K562 (cell line): ENCODE data around the gene FSTL3. TPM values are rescaled to one million over a fixed set of nuclear protein-coding genes. Genes with fewer than 3 reads are reported as not detected.
"Not testable (repeated sequence)": the region's sequence is repeated elsewhere in the genome, so short reads cannot be mapped to it uniquely, and the experiment has no call there.

ENCODE experiments used
- ATF1 ChIP-seq, 2 experiments: fragments of 450-650 bp in 1 of 2; IDR thresholded peaks; 2 replicates each; pipeline ENCODE4 v1.6.1; 2016; ENCODE audit warnings: missing compliant biosample characterization in 1 of 2, missing genetic modification characterization in 1 of 2
- ATF7 ChIP-seq: fragments of 450-650 bp; IDR thresholded peaks from 2 replicates; pipeline ENCODE4 v1.7.1; 2014; ENCODE audit warnings: mild to moderate bottlenecking, moderate library complexity
- CBX3 ChIP-seq, 2 experiments: IDR thresholded peaks; 1 replicate in 1 of 2; 2 replicates in 1 of 2; pipeline ENCODE4 v1.6.1; 2012; ENCODE audit warnings: inconsistent platforms in 2 of 2, low read length in 2 of 2, borderline replicate concordance in 1 of 2, control low read depth in 1 of 2
- CBX5 ChIP-seq: IDR thresholded peaks from 2 replicates; pipeline ENCODE4 v1.6.1; 2014; ENCODE audit warnings: low read depth, borderline replicate concordance
- FOXM1 ChIP-seq, 2 experiments: fragments of 450-650 bp in 1 of 2; sonication (generic) in 1 of 2; formaldehyde crosslinking in 1 of 2; IDR thresholded peaks; 2 replicates each; pipeline versions ENCODE4 v1.6.1 to v1.9.0; 2017 to 2022; ENCODE audit warnings: low read depth in 2 of 2, mild to moderate bottlenecking in 2 of 2, missing genetic modification reagents in 1 of 2, moderate library complexity in 1 of 2
- GATA2 ChIP-seq: sonication (generic); formaldehyde crosslinking; IDR thresholded peaks from 2 replicates; pipeline ENCODE4 v1.4.0; 2020; ENCODE audit warnings: mild to moderate bottlenecking, missing genetic modification reagents
- OTX1 ChIP-seq: fragments of 450-650 bp; formaldehyde crosslinking; IDR thresholded peaks from 2 replicates; pipeline ENCODE4 v1.4.0; 2022; ENCODE audit warnings: mild to moderate bottlenecking
- SMARCE1 ChIP-seq: fragments of 450-650 bp; IDR thresholded peaks from 2 replicates; pipeline ENCODE4 v1.7.1; 2016; ENCODE audit warnings: mild to moderate bottlenecking
- ZNF766 ChIP-seq: fragments of 200-800 bp; sonication (Bioruptor generic); conservative IDR thresholded peaks from 2 replicates; pipeline ENCODE4 v1.6.1; 2016; ENCODE audit warnings: missing genetic modification characterization, missing compliant biosample characterization
- polyA plus RNA-seq, 8 experiments: library from polyadenylated mRNA; depleted of rRNA in 4 of 8; stranded (reverse) in 5 of 8; unstranded in 3 of 8; fragments of >200 nt; fragmentation: Nextera tagmentation in 2 of 8; fragmentation: Illumina TruSeq in 1 of 8; extraction: Ambion mirVana in 2 of 8; extraction: Trizol in 1 of 8; gene quantifications; 2 replicates each; pipeline versions ENCODE4 v1.2.1 to v1.2.3, GENCODE V29; 2011 to 2014; ENCODE audit warnings: inconsistent platforms in 1 of 8, missing spikeins in 1 of 8
- total RNA-seq, 7 experiments: library from RNA; depleted of rRNA in 6 of 7; stranded (reverse); fragments of >200 nt in 6 of 7; fragmentation: Illumina TruSeq in 2 of 7; extraction: Trizol in 2 of 7; gene quantifications; 2 replicates each; pipeline versions ENCODE4 v1.2.1 to v1.2.3, GENCODE V29; 2011 to 2021; ENCODE audit warnings: low replicate concordance in 1 of 7
- TF ChIP-seq, protein P1 (sequence below): fragments of 450-650 bp; formaldehyde crosslinking; IDR thresholded peaks from 2 replicates; pipeline ENCODE4 v1.4.0; 2020; ENCODE audit warnings: mild to moderate bottlenecking, moderate library complexity

Gene FSTL3
- total and polyA plus RNA-seq, 9 of the 15 experiments (the other 6 are each of a cell fraction or from before 2014, with no cell fraction given), result 0.35 to 6.8 (median 4.2) TPM; not detected in 1

DNA sequence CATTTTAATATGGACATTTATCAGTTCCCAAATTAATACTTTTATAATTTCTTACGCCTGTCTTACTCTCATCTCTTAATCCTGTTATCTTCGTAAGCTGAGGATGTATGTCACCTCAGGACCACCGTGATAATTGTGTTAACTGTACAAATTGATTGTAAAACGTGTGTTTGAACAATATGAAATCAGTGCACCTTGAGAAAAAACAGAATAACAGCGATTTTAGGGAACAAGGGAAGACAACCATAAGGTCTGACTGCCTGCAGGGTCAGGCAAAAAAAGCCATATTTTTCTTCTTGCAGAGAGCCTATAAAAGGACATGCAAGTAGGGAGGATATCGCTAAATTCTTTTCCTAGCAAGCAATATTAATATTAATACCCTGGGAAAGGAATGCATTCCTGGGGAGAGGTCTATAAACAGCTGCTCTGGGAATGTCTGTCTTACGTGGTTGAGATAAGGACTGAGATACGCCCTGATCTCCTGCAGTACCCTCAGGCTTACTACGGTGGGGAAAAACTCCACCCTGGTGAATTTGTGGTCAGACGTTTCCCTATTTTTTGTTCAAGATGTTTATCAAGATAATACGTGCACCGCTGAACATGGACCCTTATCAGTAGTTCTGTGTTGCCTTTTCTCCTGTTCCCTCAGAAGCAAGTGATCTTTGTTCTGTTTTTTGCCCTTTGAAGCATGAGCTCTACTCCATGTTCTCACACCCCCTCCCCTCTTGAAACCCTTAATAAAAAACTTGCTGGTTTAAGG is 7.3 kb upstream of the FSTL3 start (continued):
- TF ChIP-seq, protein P1, sequence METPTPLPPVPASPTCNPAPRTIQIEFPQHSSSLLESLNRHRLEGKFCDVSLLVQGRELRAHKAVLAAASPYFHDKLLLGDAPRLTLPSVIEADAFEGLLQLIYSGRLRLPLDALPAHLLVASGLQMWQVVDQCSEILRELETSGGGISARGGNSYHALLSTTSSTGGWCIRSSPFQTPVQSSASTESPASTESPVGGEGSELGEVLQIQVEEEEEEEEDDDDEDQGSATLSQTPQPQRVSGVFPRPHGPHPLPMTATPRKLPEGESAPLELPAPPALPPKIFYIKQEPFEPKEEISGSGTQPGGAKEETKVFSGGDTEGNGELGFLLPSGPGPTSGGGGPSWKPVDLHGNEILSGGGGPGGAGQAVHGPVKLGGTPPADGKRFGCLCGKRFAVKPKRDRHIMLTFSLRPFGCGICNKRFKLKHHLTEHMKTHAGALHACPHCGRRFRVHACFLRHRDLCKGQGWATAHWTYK (CRISPR knock-in tag), result 0 out of 2 replicates have a peak, but pooled peaks have one; percentile 28
- TF ChIP-seq GATA2 (CRISPR knock-in tag), result 0 out of 2 replicates have a peak, but pooled peaks have one; percentile 10
- TF ChIP-seq ZNF766, result 0 out of 2 replicates have a peak, but pooled peaks have one; percentile 41
- peak in 1 of 2 experiments; percentile 31; a peak in 1 of 3 replicates for TF ChIP-seq CBX3 (IDR thresholded peaks at IDR 0.05; ENCODE audit: borderline replicate concordance in 1 of 2, low read length in 2 of 2)
- TF ChIP-seq SMARCE1, result peak; percentile 90; the same call in 1 of the 2 replicates
- TF ChIP-seq ATF1 (CRISPR knock-in tag; IDR thresholded peaks at IDR 0.05); FOXM1 (CRISPR knock-in tag; IDR thresholded peaks at IDR 0.05; ENCODE audit: low read depth): not testable (repeated sequence)
- peak; percentile 55 for TF ChIP-seq ATF1 (tag; IDR thresholded peaks at IDR 0.05)
- TF ChIP-seq FOXM1 (IDR thresholded peaks at IDR 0.05; ENCODE audit: low read depth), result peak; percentile 24; the same call in 1 of the 2 replicates
- TF ChIP-seq CBX5, result peak; percentile 88; the same call in 1 of the 2 replicates
- TF ChIP-seq ATF7, result peak; percentile 55
- TF ChIP-seq OTX1 (CRISPR knock-in tag), result peak; percentile 64; the same call in 1 of the 2 replicates
